ENCODE measurements around the gene LYZ.

GRCh38 chr12:69345742-69346141 is 2.4 kb upstream of the LYZ start:
- no peak for TF ChIP-seq BHLHE40 (IDR thresholded peaks at IDR 0.05; ENCODE audit: borderline replicate concordance)
- TF ChIP-seq HDGF (IDR thresholded peaks at IDR 0.05; ENCODE audit: borderline replicate concordance), result no peak
- no peak for TF ChIP-seq PKNOX1 (IDR thresholded peaks at IDR 0.05)
- no peak for TF ChIP-seq FOXK2 (IDR thresholded peaks at IDR 0.05)
- no peak for TF ChIP-seq FOXA1 (IDR thresholded peaks at IDR 0.05)
- no peak for TF ChIP-seq FOXM1 (IDR thresholded peaks at IDR 0.05; ENCODE audit: borderline replicate concordance)
- TF ChIP-seq NFRKB (IDR thresholded peaks at IDR 0.05), result no peak
- no peak for TF ChIP-seq TARDBP (IDR thresholded peaks at IDR 0.05)
- TF ChIP-seq SUZ12 (IDR thresholded peaks at IDR 0.05), result no peak
